Nephron progenitor cell (in vitro differentiated cells): Measurements from ENCODE around the gene PKHD1.

Experiments
- DNase-seq: peaks from one replicate; pipeline ENCODE4 v3.0.0; 2021
- H3K27ac Mint-ChIP-seq: 2 replicates; pipeline ENCODE4 v1.8.0; 2021; ENCODE audit warnings: mild to moderate bottlenecking, moderate library complexity, mixed read lengths
- H3K27me3 Mint-ChIP-seq: 2 replicates; pipeline ENCODE4 v1.8.0; 2021; ENCODE audit warnings: mild to moderate bottlenecking, low read depth, mixed read lengths; ENCODE audit not compliant: poor library complexity
- H3K36me3 Mint-ChIP-seq: 2 replicates; pipeline ENCODE4 v1.8.0; 2021; ENCODE audit warnings: low read depth, mixed read lengths
- H3K4me1 Mint-ChIP-seq: 2 replicates; pipeline ENCODE4 v1.8.0; 2021; ENCODE audit warnings: mixed read lengths
- H3K4me3 Mint-ChIP-seq: 2 replicates; pipeline ENCODE4 v1.8.0; 2021; ENCODE audit warnings: mild to moderate bottlenecking, moderate library complexity, mixed read lengths
- H3K9me3 Mint-ChIP-seq: 2 replicates; pipeline ENCODE4 v1.8.0; 2021; ENCODE audit warnings: mild to moderate bottlenecking, moderate library complexity, mixed read lengths
- TF ChIP-seq, protein P1 (sequence below): fragments of 200-600 bp; sonication (generic); IDR thresholded peaks from 2 replicates; pipeline ENCODE4 v1.5.0; 2021; ENCODE audit warnings: antibody characterized with exemption

PKHD1 gene, protein sequence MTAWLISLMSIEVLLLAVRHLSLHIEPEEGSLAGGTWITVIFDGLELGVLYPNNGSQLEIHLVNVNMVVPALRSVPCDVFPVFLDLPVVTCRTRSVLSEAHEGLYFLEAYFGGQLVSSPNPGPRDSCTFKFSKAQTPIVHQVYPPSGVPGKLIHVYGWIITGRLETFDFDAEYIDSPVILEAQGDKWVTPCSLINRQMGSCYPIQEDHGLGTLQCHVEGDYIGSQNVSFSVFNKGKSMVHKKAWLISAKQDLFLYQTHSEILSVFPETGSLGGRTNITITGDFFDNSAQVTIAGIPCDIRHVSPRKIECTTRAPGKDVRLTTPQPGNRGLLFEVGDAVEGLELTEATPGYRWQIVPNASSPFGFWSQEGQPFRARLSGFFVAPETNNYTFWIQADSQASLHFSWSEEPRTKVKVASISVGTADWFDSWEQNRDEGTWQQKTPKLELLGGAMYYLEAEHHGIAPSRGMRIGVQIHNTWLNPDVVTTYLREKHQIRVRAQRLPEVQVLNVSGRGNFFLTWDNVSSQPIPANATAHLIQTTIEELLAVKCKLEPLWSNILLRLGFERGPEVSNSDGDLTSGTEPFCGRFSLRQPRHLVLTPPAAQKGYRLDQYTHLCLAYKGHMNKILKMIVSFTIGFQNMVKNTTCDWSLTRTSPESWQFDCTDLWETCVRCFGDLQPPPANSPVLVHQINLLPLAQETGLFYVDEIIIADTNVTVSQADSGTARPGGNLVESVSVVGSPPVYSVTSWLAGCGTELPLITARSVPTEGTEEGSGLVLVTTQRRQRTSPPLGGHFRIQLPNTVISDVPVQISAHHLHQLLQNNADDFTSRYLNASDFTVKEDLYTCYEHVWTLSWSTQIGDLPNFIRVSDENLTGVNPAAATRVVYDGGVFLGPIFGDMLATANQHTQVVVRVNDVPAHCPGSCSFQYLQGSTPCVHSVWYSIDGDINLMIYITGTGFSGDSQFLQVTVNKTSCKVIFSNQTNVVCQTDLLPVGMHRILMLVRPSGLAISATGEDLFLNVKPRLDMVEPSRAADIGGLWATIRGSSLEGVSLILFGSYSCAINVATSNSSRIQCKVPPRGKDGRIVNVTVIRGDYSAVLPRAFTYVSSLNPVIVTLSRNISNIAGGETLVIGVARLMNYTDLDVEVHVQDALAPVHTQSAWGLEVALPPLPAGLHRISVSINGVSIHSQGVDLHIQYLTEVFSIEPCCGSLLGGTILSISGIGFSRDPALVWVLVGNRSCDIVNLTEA (N-terminal part only)

DNA sequence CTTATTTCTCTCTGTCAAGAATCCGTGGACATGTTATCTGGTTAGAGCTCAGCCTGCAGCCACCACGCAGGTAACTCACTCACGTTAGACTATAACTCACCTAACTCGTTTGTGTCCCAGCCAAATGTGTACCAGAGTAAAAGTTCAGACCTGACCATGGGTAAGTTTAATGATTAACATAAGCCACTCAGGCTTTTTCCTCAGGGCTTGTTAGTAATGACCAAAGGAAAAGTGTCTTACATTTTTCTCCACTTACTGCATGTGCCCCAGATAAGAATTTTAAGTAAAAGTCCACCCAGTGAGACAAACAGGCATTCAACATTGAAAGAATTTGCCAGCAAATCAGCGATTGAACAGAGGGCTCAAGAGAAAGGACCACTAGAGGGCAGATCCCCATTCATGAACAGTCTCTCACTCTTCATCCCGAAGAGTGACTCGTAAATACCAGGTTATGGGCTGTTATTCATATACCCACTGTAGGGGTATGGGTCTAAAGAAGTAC is at the start of gene PKHD1:
Gene PKHD1, minus strand, starts transcription at position 116 of the 502 bp plus-strand sequence. CDS start 2,680 bp downstream, outside the sequence.
- no peaks in the 10 kb centered on the region for H3K4me1 Mint-ChIP-seq
- DNase-seq = no peak
- peaks cover 5% of the 10 kb centered on the region for H3K27me3 Mint-ChIP-seq
- peaks cover 4% of the 10 kb centered on the region for H3K9me3 Mint-ChIP-seq
- H3K36me3 Mint-ChIP-seq = no peaks in the 10 kb centered on the region
- no peak within 1 kb of the TSS for H3K27ac Mint-ChIP-seq
- H3K4me3 Mint-ChIP-seq = no peak within 1 kb of the TSS
- TF ChIP-seq, protein P1, sequence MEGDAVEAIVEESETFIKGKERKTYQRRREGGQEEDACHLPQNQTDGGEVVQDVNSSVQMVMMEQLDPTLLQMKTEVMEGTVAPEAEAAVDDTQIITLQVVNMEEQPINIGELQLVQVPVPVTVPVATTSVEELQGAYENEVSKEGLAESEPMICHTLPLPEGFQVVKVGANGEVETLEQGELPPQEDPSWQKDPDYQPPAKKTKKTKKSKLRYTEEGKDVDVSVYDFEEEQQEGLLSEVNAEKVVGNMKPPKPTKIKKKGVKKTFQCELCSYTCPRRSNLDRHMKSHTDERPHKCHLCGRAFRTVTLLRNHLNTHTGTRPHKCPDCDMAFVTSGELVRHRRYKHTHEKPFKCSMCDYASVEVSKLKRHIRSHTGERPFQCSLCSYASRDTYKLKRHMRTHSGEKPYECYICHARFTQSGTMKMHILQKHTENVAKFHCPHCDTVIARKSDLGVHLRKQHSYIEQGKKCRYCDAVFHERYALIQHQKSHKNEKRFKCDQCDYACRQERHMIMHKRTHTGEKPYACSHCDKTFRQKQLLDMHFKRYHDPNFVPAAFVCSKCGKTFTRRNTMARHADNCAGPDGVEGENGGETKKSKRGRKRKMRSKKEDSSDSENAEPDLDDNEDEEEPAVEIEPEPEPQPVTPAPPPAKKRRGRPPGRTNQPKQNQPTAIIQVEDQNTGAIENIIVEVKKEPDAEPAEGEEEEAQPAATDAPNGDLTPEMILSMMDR = peak; percentile 40

DNA sequence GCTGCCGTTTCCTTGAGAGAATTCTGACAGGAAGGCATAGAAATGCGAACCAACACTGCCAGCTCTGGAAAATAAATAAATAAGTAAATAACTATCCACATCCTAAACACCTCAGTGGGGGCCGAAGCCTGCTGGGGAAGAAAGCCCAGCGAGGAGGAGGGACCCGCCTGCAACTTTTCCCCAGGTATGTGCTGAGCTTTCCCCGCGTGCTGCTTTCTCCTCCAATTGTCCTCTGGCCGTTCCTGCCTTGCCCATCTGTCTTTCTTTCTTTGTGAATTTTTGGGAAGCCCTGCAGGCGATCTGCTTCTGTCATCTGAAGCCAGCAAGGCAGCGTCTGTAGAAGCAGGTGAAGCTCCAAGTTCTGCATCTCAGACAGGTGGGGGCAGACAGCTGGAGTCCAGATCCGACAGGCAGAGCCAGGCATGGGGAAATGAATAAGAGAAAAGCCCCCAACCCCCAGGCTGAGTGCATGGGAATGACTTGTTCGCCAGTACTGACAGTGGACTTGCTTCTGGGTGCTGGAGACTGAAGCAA is 49.6 kb upstream of the PKHD1 start:
- TF ChIP-seq, protein P1 = no peak
- Mint-ChIP-seq H3K4me1 (peaks cover 9% of the 10 kb centered on the region), H3K27me3 (peaks cover 7% of the 10 kb centered on the region), H3K36me3 (no peaks in the 10 kb centered on the region), H3K27ac (no peak overlapping the region), H3K4me3 (no peak overlapping the region), H3K9me3 (no peaks in the 10 kb centered on the region)
- no peak for DNase-seq

DNA sequence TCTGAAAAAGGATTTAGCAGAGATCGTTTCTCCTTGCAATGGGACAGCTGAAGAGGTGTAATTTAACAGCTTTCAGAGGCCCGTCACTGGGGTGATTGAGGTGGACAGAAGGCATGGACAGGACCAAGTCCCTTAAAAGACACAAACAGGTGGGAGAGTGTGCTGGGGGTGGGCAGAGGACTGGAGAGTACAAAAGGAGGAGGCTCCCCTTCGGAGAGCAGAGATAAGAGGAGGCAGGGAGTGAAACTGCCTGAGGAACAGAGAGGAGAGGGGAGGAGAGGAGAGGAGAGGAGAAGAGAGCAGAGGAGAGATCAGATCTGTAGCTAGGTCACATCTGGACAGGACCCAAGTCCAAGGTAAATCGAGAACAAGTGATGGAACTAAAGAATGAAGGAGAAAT is 48.6 kb upstream of the PKHD1 start:
- Mint-ChIP-seq H3K4me1 (peaks cover 9% of the 10 kb centered on the region), H3K4me3 (no peak overlapping the region), H3K27me3 (peaks cover 7% of the 10 kb centered on the region), H3K27ac (no peak overlapping the region), H3K9me3 (no peaks in the 10 kb centered on the region), H3K36me3 (no peaks in the 10 kb centered on the region)
- TF ChIP-seq, protein P1 = no peak
- no peak for DNase-seq

DNA sequence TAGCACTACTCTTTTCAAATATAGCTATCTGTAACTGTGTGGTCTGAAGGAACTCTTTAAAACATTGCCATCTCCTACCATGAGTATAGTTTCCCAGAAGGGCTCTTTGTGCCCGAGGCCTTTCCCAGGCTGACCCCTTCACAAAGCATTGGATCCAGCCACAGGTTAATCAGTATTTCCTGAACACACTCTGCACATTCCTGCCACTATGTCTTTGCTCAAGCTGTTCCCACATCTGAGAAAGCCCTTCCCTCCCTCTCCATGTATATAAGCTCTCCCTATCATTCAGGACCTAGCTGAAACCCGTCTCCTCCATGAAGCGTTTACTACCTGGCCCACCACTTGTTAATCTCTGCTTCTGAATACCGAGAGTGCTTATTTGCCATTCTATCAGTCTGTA is 47.8 kb upstream of the PKHD1 start:
- Mint-ChIP-seq H3K9me3 (no peaks in the 10 kb centered on the region), H3K36me3 (no peaks in the 10 kb centered on the region), H3K27me3 (peaks cover 7% of the 10 kb centered on the region), H3K27ac (no peak overlapping the region), H3K4me3 (no peak overlapping the region), H3K4me1 (peaks cover 9% of the 10 kb centered on the region)
- DNase-seq = no peak
- TF ChIP-seq, protein P1 = no peak

DNA sequence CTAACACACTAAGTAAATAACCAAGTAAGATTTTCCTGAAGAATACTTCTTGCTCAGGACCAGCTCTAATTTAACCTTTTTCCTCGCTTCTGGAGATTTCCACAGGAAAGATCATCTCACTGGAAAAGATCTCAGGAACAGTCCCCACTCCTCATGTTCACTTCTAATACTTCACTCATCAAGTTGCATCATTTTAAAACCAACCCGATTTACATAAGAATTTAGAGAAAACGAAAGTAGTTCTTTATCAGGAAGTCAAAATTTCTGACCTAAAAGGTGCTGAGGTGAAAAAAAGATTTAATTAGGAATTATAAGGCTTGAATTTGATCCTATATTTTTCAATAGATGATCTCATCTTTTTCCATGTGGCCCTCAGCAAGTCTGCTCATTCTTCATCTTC is 46.6 kb upstream of the PKHD1 start:
- H3K4me1 Mint-ChIP-seq = peaks cover 9% of the 10 kb centered on the region
- H3K27ac Mint-ChIP-seq = no peak overlapping the region
- H3K9me3 Mint-ChIP-seq = no peaks in the 10 kb centered on the region
- H3K4me3 Mint-ChIP-seq = no peak overlapping the region
- peaks cover 7% of the 10 kb centered on the region for H3K27me3 Mint-ChIP-seq
- no peak for DNase-seq
- no peaks in the 10 kb centered on the region for H3K36me3 Mint-ChIP-seq
- TF ChIP-seq, protein P1 = no peak
